Measurements from ENCODE around the gene PTF1A.

Gene PTF1A

GRCh38 chr10:23191764-23192711 is at the start of gene PTF1A:
Gene PTF1A, plus strand, starts transcription at chr10:23192312. Its CDS starts 219 bp downstream, at chr10:23192531.
- no peak for DNase-seq

- no peak for DNase-seq
Measured at GRCh38 chr10:23146258-23146657, 45.9 kb upstream of the PTF1A start.

- no peak for DNase-seq
Measured at GRCh38 chr10:23147035-23147434, 45.1 kb upstream of the PTF1A start.

GRCh38 chr10:23148214-23148613 is 43.9 kb upstream of the PTF1A start:
- DNase-seq, result no peak

- DNase-seq, result no peak
Measured at GRCh38 chr10:23150091-23150490, 42.0 kb upstream of the PTF1A start.

GRCh38 chr10:23150610-23151009 is 41.5 kb upstream of the PTF1A start:
- DNase-seq, result no peak

GRCh38 chr10:23151071-23151470 is 41.0 kb upstream of the PTF1A start:
- no peak for DNase-seq

- no peak for DNase-seq
Measured at GRCh38 chr10:23155169-23155568, 36.9 kb upstream of the PTF1A start.

- no peak for DNase-seq
Measured at GRCh38 chr10:23156447-23157150, 35.5 kb upstream of the PTF1A start.

- no peak for DNase-seq
Measured at GRCh38 chr10:23157239-23157681, 34.9 kb upstream of the PTF1A start.

GRCh38 chr10:23157691-23158369 is 34.3 kb upstream of the PTF1A start:
- DNase-seq, result peak in 1 of 2 donors; percentile 27

GRCh38 chr10:23158370-23158769 is 33.7 kb upstream of the PTF1A start:
- peak; percentile 32 to 74 for DNase-seq

- no peak for DNase-seq
Measured at GRCh38 chr10:23171232-23171876, 20.8 kb upstream of the PTF1A start.

GRCh38 chr10:23172429-23173213 is 19.5 kb upstream of the PTF1A start:
- no peak for DNase-seq

- no peak for DNase-seq
Measured at GRCh38 chr10:23173214-23174073, 18.7 kb upstream of the PTF1A start.

GRCh38 chr10:23174074-23174976 is 17.8 kb upstream of the PTF1A start:
- DNase-seq, result no peak

GRCh38 chr10:23174977-23175512 is 17.1 kb upstream of the PTF1A start:
- DNase-seq, result no peak

- DNase-seq, result no peak
Measured at GRCh38 chr10:23186178-23186577, 5.9 kb upstream of the PTF1A start.

GRCh38 chr10:23186697-23187096 is 5.4 kb upstream of the PTF1A start:
- no peak for DNase-seq

Measured in hippocampal formation (tissue), 2 donors.